ENCODE results near the gene LYSET. TPM values are rescaled to one million over a fixed set of nuclear protein-coding genes. Genes with fewer than 3 reads are reported as not detected.
"Not testable (repeated sequence)": the region's sequence is repeated elsewhere in the genome, so short reads cannot be mapped to it uniquely, and the experiment has no call there.

The LYSET gene
- total RNA-seq, 2 donors from 2014 or later: 25.0 to 27.9 TPM

- Histone ChIP-seq H3K27me3 (ENCODE audit: control insufficient read depth, insufficient read depth, low read length, poor library complexity, severe bottlenecking) (no peaks in the 10 kb centered on the region), H3K4me1 (ENCODE audit: control insufficient read depth, insufficient read depth, low read length) (no peaks in the 10 kb centered on the region), H3K9me3 (ENCODE audit: control insufficient read depth, low read length) (no peaks in the 10 kb centered on the region), H3K27ac (ENCODE audit: low read depth, low read length) (no peak overlapping the region), H3K4me3 (ENCODE audit: low read length) (no peak overlapping the region), H3K9ac (ENCODE audit: extremely low read depth, low read length, poor library complexity, severe bottlenecking) (no peak overlapping the region), H3K36me3 (ENCODE audit: control insufficient read depth, insufficient read depth, low read length) (peaks cover 25% of the 10 kb centered on the region)
- Mint-ChIP-seq H3K27me3 (ENCODE audit: insufficient read depth) (no peaks in the 10 kb centered on the region), H3K36me3 (ENCODE audit: low read depth) (peaks cover 33% of the 10 kb centered on the region), H3K9me3 (no peaks in the 10 kb centered on the region), H3K4me3 (no peak overlapping the region), H3K27ac (no peak overlapping the region), H3K4me1 (no peaks in the 10 kb centered on the region)
- no peak for TF ChIP-seq CTCF (conservative IDR thresholded peaks at IDR 0.05)
- WGBS, 2 experiments (ENCODE audit: insufficient coverage in 1 of 2, insufficient read length in 1 of 2): 95 to 98% methylated on average over 5 to 16 of the region's 16 CpGs
- no peak for DNase-seq
Observed at GRCh38 chr14:93230539-93230938, 45.4 kb downstream of the LYSET start.

GRCh38 chr14:93231129-93231979, 46.2 kb downstream of the LYSET start:
- Histone ChIP-seq H3K9ac (ENCODE audit: extremely low read depth, low read length, poor library complexity, severe bottlenecking) (no peak overlapping the region), H3K9me3 (ENCODE audit: control insufficient read depth, low read length) (no peaks in the 10 kb centered on the region), H3K27ac (ENCODE audit: low read depth, low read length) (no peak overlapping the region), H3K4me1 (ENCODE audit: control insufficient read depth, insufficient read depth, low read length) (no peaks in the 10 kb centered on the region), H3K36me3 (ENCODE audit: control insufficient read depth, insufficient read depth, low read length) (peaks cover 23% of the 10 kb centered on the region), H3K27me3 (ENCODE audit: control insufficient read depth, insufficient read depth, low read length, poor library complexity, severe bottlenecking) (no peaks in the 10 kb centered on the region), H3K4me3 (ENCODE audit: low read length) (no peak overlapping the region)
- Mint-ChIP-seq H3K9me3 (no peaks in the 10 kb centered on the region), H3K4me1 (no peaks in the 10 kb centered on the region), H3K27ac (no peak overlapping the region), H3K4me3 (no peak overlapping the region), H3K36me3 (ENCODE audit: low read depth) (peaks cover 25% of the 10 kb centered on the region), H3K27me3 (ENCODE audit: insufficient read depth) (no peaks in the 10 kb centered on the region)
- TF ChIP-seq CTCF (conservative IDR thresholded peaks at IDR 0.05): no peak
- no peak for DNase-seq
- 90 to 93% methylated on average over 26 to 39 of the region's 39 CpGs for WGBS, 2 experiments (ENCODE audit: insufficient coverage in 1 of 2, insufficient read length in 1 of 2)

- Histone ChIP-seq H3K27me3 (ENCODE audit: control insufficient read depth, insufficient read depth, low read length, poor library complexity, severe bottlenecking) (no peaks in the 10 kb centered on the region), H3K36me3 (ENCODE audit: control insufficient read depth, insufficient read depth, low read length) (peaks cover 18% of the 10 kb centered on the region), H3K9me3 (ENCODE audit: control insufficient read depth, low read length) (no peaks in the 10 kb centered on the region), H3K9ac (ENCODE audit: extremely low read depth, low read length, poor library complexity, severe bottlenecking) (no peak overlapping the region), H3K27ac (ENCODE audit: low read depth, low read length) (no peak overlapping the region), H3K4me1 (ENCODE audit: control insufficient read depth, insufficient read depth, low read length) (no peaks in the 10 kb centered on the region), H3K4me3 (ENCODE audit: low read length) (no peak overlapping the region)
- TF ChIP-seq CTCF (conservative IDR thresholded peaks at IDR 0.05): no peak
- Mint-ChIP-seq H3K4me1 (no peaks in the 10 kb centered on the region), H3K36me3 (ENCODE audit: low read depth) (peaks cover 20% of the 10 kb centered on the region), H3K9me3 (no peaks in the 10 kb centered on the region), H3K27ac (no peak overlapping the region), H3K27me3 (ENCODE audit: insufficient read depth) (no peaks in the 10 kb centered on the region), H3K4me3 (no peak overlapping the region)
- 93 to 99% methylated on average over 11 to 17 of the region's 17 CpGs for WGBS, 2 experiments (ENCODE audit: insufficient coverage in 1 of 2, insufficient read length in 1 of 2)
- DNase-seq: no peak
Observed at GRCh38 chr14:93232159-93232558, 47.0 kb downstream of the LYSET start.

GRCh38 chr14:93233078-93233477, 48.0 kb downstream of the LYSET start:
- not testable (repeated sequence) for H3K27ac Mint-ChIP-seq; H3K4me1 Mint-ChIP-seq; H3K9me3 Mint-ChIP-seq; H3K27me3 Mint-ChIP-seq (ENCODE audit: insufficient read depth); H3K9me3 ChIP-seq (ENCODE audit: control insufficient read depth, low read length); H3K27me3 ChIP-seq (ENCODE audit: control insufficient read depth, insufficient read depth, low read length, poor library complexity, severe bottlenecking); H3K27ac ChIP-seq (ENCODE audit: low read depth, low read length); H3K4me1 ChIP-seq (ENCODE audit: control insufficient read depth, insufficient read depth, low read length); H3K4me3 ChIP-seq (ENCODE audit: low read length); H3K4me3 Mint-ChIP-seq; DNase-seq; H3K9ac ChIP-seq (ENCODE audit: extremely low read depth, low read length, poor library complexity, severe bottlenecking)
- peaks cover 12% of the 10 kb centered on the region for H3K36me3 Mint-ChIP-seq (ENCODE audit: low read depth)
- H3K36me3 ChIP-seq (ENCODE audit: control insufficient read depth, insufficient read depth, low read length): peaks cover 14% of the 10 kb centered on the region
- 67 to 95% methylated on average over 1 to 4 of the region's 5 CpGs for WGBS, 2 experiments (ENCODE audit: insufficient coverage in 1 of 2, insufficient read length in 1 of 2)
